CD4-positive, alpha-beta T cell (primary cell): ENCODE results near the gene ODF2. TPM values are rescaled to one million over a fixed set of nuclear protein-coding genes. Genes with fewer than 3 reads are reported as not detected.

ENCODE experiments used
- ATAC-seq: fragments of 200-7000 bp; cut with Tn5 transposase; one replicate; pipeline ENCODE4 v1.10.0; 2022; ENCODE audit warnings: mild to moderate bottlenecking; ENCODE audit not compliant: poor library complexity
- CTCF ChIA-PET: fragments of 350-600 bp; sonication (Branson Sonifier 250); formaldehyde crosslinking; loops from one replicate; lab custom pipeline; 2021; ENCODE audit warnings: antibody characterized with exemption, inconsistent platforms; lab: Charles Lee
- POLR2A ChIA-PET: fragments of 350-600 bp; sonication (Branson Sonifier 250); formaldehyde crosslinking; loops from one replicate; lab custom pipeline; 2021; ENCODE audit warnings: antibody characterized with exemption, inconsistent platforms; lab: Charles Lee
- DNase-seq, 14 experiments: peaks; one replicate each; pipeline ENCODE4 v3.0.0-alpha.2; 2013 to 2020; ENCODE audit warnings: mixed read lengths in 2 of 14
- H3K27ac ChIP-seq, 2 donors: one replicate each; pipeline versions ENCODE4 v1.5.1 to v1.7.0; 2013; ENCODE audit warnings: low read length in 2 of 2, low read depth in 1 of 2, mild to moderate bottlenecking in 1 of 2
- H3K27me3 ChIP-seq, 2 experiments: 1 replicate in 1 of 2; 2 replicates in 1 of 2; pipeline versions ENCODE4 v1.6.1 to v1.7.0; 2013; ENCODE audit warnings: low read length in 2 of 2, control low read depth in 1 of 2, mild to moderate bottlenecking in 1 of 2, moderate library complexity in 1 of 2; ENCODE audit not compliant: insufficient read depth in 2 of 2, control insufficient read depth in 1 of 2
- H3K36me3 ChIP-seq: one replicate; pipeline ENCODE4 v1.6.1; 2013; ENCODE audit warnings: low read length, control low read depth; ENCODE audit not compliant: insufficient read depth
- H3K4me1 ChIP-seq: one replicate; pipeline ENCODE4 v1.6.1; 2013; ENCODE audit warnings: low read length, control low read depth; ENCODE audit not compliant: insufficient read depth
- H3K4me3 ChIP-seq: one replicate; pipeline ENCODE4 v1.5.1; 2013; ENCODE audit warnings: mild to moderate bottlenecking, low read length, moderate library complexity
- H3K9me3 ChIP-seq, 2 experiments: 1 replicate in 1 of 2; 2 replicates in 1 of 2; pipeline versions ENCODE4 v1.6.1 to v1.7.0; 2013; ENCODE audit warnings: low read length in 2 of 2, mild to moderate bottlenecking in 2 of 2, control low read depth in 1 of 2, moderate library complexity in 1 of 2; ENCODE audit not compliant: control insufficient read depth in 1 of 2, insufficient read depth in 1 of 2
- H3K27ac Mint-ChIP-seq: one replicate; pipeline ENCODE4 v1.8.0; 2020; ENCODE audit warnings: mixed read lengths
- H3K27me3 Mint-ChIP-seq: one replicate; pipeline ENCODE4 v1.8.0; 2021; ENCODE audit warnings: mixed read lengths
- H3K36me3 Mint-ChIP-seq: one replicate; pipeline ENCODE4 v1.8.0; 2021; ENCODE audit warnings: low read depth, mixed read lengths
- H3K4me1 Mint-ChIP-seq: one replicate; pipeline ENCODE4 v1.8.0; 2021; ENCODE audit warnings: low read depth, mixed read lengths
- H3K4me3 Mint-ChIP-seq: one replicate; pipeline ENCODE4 v1.8.0; 2020; ENCODE audit warnings: mild to moderate bottlenecking, mixed read lengths
- H3K9me3 Mint-ChIP-seq: one replicate; pipeline ENCODE4 v1.8.0; 2020; ENCODE audit warnings: mixed read lengths
- CTCF ChIP-seq: fragments of 200-600 bp; IDR thresholded peaks from one replicate; pipeline ENCODE4 v1.8.0; 2022; ENCODE audit warnings: antibody characterized with exemption, mild to moderate bottlenecking
- intact Hi-C, 2 experiments: fragments of 100-400 bp; cut with DNase I in 1 of 2; cut with micrococcal nuclease in 1 of 2; formaldehyde crosslinking; loops; one replicate each; pipeline versions ENCODE4 v1.15.1 to v1.9.0; 2023 to 2025; cut with DNase I, micrococcal nuclease
- total RNA-seq, 174 experiments: library from RNA in 2 of 174; stranded (reverse) in 2 of 174; gene quantifications; one replicate each; pipeline ENCODE4 v1.2.3 and lab custom pipeline; 2021 to 2026

Gene ODF2
- total RNA-seq, 2 experiments from 2014 or later, result 18.3 to 21.3 TPM

GRCh38 chr9:128454991-128455390 lies 815 bp upstream of the ODF2 start:
- intact Hi-C loops, result loop anchor here (5.0 to 10.0 kb wide), 4 partner anchors 83 to 330 kb away; partner anchors contain the start of genes URM1 (in 2 of the 2), COQ4 (in 1 of the 2), SPTAN1 (in 1 of the 2) and TBC1D13 (in 1 of the 2)

GRCh38 chr9:128456613-128457061 lies 831 bp downstream of the ODF2 start:
- Histone ChIP-seq H3K27me3 (no peaks in the 10 kb centered on the region), H3K4me3 (peak overlapping the region; percentile 91), H3K27ac (peak overlapping the region; percentile 83 to 86), H3K36me3 (peaks cover 25% of the 10 kb centered on the region), H3K9me3 (no peaks in the 10 kb centered on the region), H3K4me1 (peaks cover 19% of the 10 kb centered on the region)
- ChIA-PET CTCF (no interaction called here), POLR2A (no interaction called here)
- Mint-ChIP-seq H3K4me3 (peak overlapping the region; percentile 91), H3K9me3 (no peaks in the 10 kb centered on the region), H3K27me3 (no peaks in the 10 kb centered on the region), H3K4me1 (peaks cover 11% of the 10 kb centered on the region), H3K36me3 (peaks cover 25% of the 10 kb centered on the region), H3K27ac (peak overlapping the region; percentile 89)
- intact Hi-C loops, result loop anchor here (1.0 to 10.0 kb wide), 6 partner anchors 48 to 328 kb away; partner anchors contain the start of genes GLE1 (in 2 of the 2), COQ4 (in 1 of the 2), GOLGA2 (in 1 of the 2) and SPTAN1 (in 1 of the 2)
- no peak for TF ChIP-seq CTCF
- ATAC-seq (peak; percentile 37), DNase-seq (peak; percentile 37 to 83 (median 58))

More at GRCh38 chr9:128454991-128455390, 815 bp upstream of the ODF2 start:
- peak overlapping the region; percentile 89 for H3K27ac Mint-ChIP-seq
- Histone ChIP-seq H3K27ac (no peak overlapping the region), H3K9me3 (no peaks in the 10 kb centered on the region), H3K4me1 (peaks cover 19% of the 10 kb centered on the region), H3K4me3 (no peak overlapping the region), H3K27me3 (no peaks in the 10 kb centered on the region), H3K36me3 (peaks cover 10% of the 10 kb centered on the region)
- ChIA-PET CTCF (interaction anchor here (1.0 to 1.3 kb wide), 4 partner anchors 16 to 114 kb away, joined by 3 to 5 read pairs (median 4); no protein-coding TSS in a partner anchor), POLR2A (interaction anchor here (0.9 to 1.3 kb wide), 3 partner anchors 8 to 98 kb away, joined by 3 to 5 read pairs (median 4); partner anchors contain the start of gene SPTAN1)
- H3K4me1 Mint-ChIP-seq, result peaks cover 11% of the 10 kb centered on the region
- H3K36me3 Mint-ChIP-seq, result peaks cover 9% of the 10 kb centered on the region
- no peaks in the 10 kb centered on the region for H3K27me3 Mint-ChIP-seq
- TF ChIP-seq CTCF, result no peak
- H3K4me3 Mint-ChIP-seq, result peak overlapping the region; percentile 89
- H3K9me3 Mint-ChIP-seq, result no peaks in the 10 kb centered on the region
- DNase-seq (peak in 1 of 14 experiments; percentile 34), ATAC-seq (no peak)

DNA sequence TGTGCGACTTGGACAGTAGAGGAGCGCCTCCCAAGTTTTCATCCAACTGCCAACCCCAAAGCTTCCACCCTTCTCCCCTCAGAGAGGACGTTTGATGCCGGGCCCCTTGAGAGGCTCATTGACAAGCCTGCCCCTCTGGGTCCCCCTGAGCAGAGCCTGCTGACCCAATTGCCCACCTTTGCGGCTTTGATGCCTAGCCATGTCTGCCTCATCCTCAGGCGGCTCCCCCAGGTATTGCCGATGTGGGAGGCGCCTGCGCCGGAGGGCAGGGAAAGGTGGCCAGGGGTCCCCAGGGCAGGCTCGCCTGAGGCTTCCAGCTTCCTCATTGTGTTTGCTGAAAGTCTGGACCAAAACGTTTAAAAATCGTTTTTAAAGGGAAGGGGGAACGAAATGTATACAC lies 1.4 kb downstream of the ODF2 start:
- Mint-ChIP-seq H3K4me1 (peaks cover 11% of the 10 kb centered on the region), H3K27ac (peak overlapping the region; percentile 89), H3K27me3 (no peaks in the 10 kb centered on the region), H3K36me3 (peaks cover 31% of the 10 kb centered on the region), H3K9me3 (no peaks in the 10 kb centered on the region), H3K4me3 (peak overlapping the region; percentile 91)
- intact Hi-C loops, result loop anchor here (5.0 to 10.0 kb wide), 4 partner anchors 85 to 328 kb away; partner anchors contain the start of genes COQ4 (in 1 of the 2), SPTAN1 (in 1 of the 2), TBC1D13 (in 1 of the 2) and TRUB2 (in 1 of the 2)
- no peaks in the 10 kb centered on the region for H3K9me3 ChIP-seq
- CTCF ChIA-PET, result no interaction called here
- POLR2A ChIA-PET, result interaction anchor here (1.0 kb wide), 1 partner anchor 86 kb away, joined by 3 read pairs; the partner anchor contains the start of gene URM1
- H3K4me1 ChIP-seq, result peaks cover 19% of the 10 kb centered on the region
- H3K27me3 ChIP-seq, result no peaks in the 10 kb centered on the region
- peak overlapping the region; percentile 91 for H3K4me3 ChIP-seq
- no peak for ATAC-seq
- TF ChIP-seq CTCF, result no peak
- H3K36me3 ChIP-seq, result peaks cover 29% of the 10 kb centered on the region
- H3K27ac ChIP-seq, result peak overlapping the region; percentile 83 to 86
- DNase-seq, result peak in 1 of 14 experiments; percentile 3
